Endothelial cell of umbilical vein (primary cell): Measurements from ENCODE around the gene WNT9B.

ENCODE experiments used
- EZH2 ChIP-seq: IDR thresholded peaks from 2 replicates; pipeline ENCODE4 v1.6.1; 2012; ENCODE audit warnings: borderline replicate concordance, low read depth, mild to moderate bottlenecking, moderate library complexity, low read length, inconsistent platforms; ENCODE audit not compliant: severe bottlenecking
- GATA2 ChIP-seq: IDR thresholded peaks from 2 replicates; pipeline ENCODE4 v1.7.0; 2011; ENCODE audit warnings: low read depth, mild to moderate bottlenecking, moderate library complexity, mixed read lengths, low read length; ENCODE audit not compliant: insufficient read length, insufficient read depth
- MYC ChIP-seq: IDR thresholded peaks from one replicate; pipeline ENCODE4 v1.6.1; 2011; ENCODE audit warnings: mild to moderate bottlenecking, low read depth, low read length
- POLR2A ChIP-seq: IDR thresholded peaks from 2 replicates; pipeline ENCODE4 v1.6.1; 2012; ENCODE audit warnings: low read depth, mild to moderate bottlenecking, control low read depth, low read length
- POLR2AphosphoS5 ChIP-seq: IDR thresholded peaks from 2 replicates; pipeline ENCODE4 v1.6.1; 2012; ENCODE audit warnings: low read depth, mild to moderate bottlenecking, control low read depth, low read length, moderate library complexity; ENCODE audit not compliant: insufficient read depth
- TF ChIP-seq, protein P1 (sequence below), 2 donors: IDR thresholded peaks; 1 replicate in 1 of 2; 2 replicates in 1 of 2; pipeline ENCODE4 v1.5.1; 2011; ENCODE audit warnings: low read length in 2 of 2, mild to moderate bottlenecking in 2 of 2, moderate library complexity in 2 of 2, control low read depth in 1 of 2, inconsistent platforms in 1 of 2, low read depth in 1 of 2; ENCODE audit not compliant: insufficient read depth in 1 of 2; ENCODE audit errors: extremely low read depth in 1 of 2
- TF ChIP-seq, protein P2 (sequence below): IDR thresholded peaks from 2 replicates; pipeline ENCODE4 v1.6.1; 2011; ENCODE audit not compliant: insufficient read depth, insufficient read length

DNA sequence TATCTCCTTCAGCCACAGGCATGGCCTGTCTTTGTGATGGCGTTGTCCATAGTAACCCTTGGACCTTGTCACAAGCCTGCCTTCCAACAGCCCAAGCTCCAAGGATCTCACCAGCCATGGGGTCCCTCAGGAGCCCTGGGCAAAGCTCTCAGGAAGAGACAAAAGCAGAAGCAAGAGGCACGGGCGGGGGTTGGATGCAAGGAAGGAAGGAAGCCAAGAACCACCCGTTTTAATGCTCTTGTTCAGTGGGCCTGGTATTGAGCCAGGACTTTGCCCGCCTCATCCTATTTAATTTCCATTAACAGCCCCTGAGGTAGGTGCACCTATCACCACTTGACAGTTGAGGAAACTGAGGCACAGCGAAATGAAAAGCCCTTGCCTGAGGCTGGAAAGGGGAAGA is 39.3 kb downstream of the WNT9B start:
- TF ChIP-seq POLR2AphosphoS5 = no peak
- TF ChIP-seq, protein P1, sequence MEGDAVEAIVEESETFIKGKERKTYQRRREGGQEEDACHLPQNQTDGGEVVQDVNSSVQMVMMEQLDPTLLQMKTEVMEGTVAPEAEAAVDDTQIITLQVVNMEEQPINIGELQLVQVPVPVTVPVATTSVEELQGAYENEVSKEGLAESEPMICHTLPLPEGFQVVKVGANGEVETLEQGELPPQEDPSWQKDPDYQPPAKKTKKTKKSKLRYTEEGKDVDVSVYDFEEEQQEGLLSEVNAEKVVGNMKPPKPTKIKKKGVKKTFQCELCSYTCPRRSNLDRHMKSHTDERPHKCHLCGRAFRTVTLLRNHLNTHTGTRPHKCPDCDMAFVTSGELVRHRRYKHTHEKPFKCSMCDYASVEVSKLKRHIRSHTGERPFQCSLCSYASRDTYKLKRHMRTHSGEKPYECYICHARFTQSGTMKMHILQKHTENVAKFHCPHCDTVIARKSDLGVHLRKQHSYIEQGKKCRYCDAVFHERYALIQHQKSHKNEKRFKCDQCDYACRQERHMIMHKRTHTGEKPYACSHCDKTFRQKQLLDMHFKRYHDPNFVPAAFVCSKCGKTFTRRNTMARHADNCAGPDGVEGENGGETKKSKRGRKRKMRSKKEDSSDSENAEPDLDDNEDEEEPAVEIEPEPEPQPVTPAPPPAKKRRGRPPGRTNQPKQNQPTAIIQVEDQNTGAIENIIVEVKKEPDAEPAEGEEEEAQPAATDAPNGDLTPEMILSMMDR (IDR thresholded peaks at IDR 0.05; ENCODE audit: extremely low read depth in 1 of 2, insufficient read depth in 1 of 2, low read depth in 1 of 2, low read length in 2 of 2) = no peak
- TF ChIP-seq, protein P2, sequence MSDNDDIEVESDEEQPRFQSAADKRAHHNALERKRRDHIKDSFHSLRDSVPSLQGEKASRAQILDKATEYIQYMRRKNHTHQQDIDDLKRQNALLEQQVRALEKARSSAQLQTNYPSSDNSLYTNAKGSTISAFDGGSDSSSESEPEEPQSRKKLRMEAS = no peak
- no peak for TF ChIP-seq POLR2A
- TF ChIP-seq EZH2 = no peak
- TF ChIP-seq MYC = no peak
- TF ChIP-seq GATA2 = no peak
